Ascending aorta (tissue), 2 donors: ENCODE measurements around the gene LDLR. TPM values are rescaled to one million over a fixed set of nuclear protein-coding genes. Genes with fewer than 3 reads are reported as not detected.
A peak's percentile ranks its signal among the peaks of the same experiment; 100 is the strongest.
"Not testable (repeated sequence)": the region's sequence is repeated elsewhere in the genome, so short reads cannot be mapped to it uniquely, and the experiment has no call there.

Experiments used
- DNase-seq, 2 donors: peaks; one replicate each; pipeline ENCODE4 v3.0.0-alpha.2; 2019; ENCODE audit warnings: low spot score in 2 of 2
- H3K27ac ChIP-seq, 2 donors: fragments of 200-600 bp; sonication (generic); one replicate each; pipeline ENCODE4 v1.5.1; 2016 to 2017; ENCODE audit warnings: mild to moderate bottlenecking in 1 of 2
- H3K27me3 ChIP-seq: fragments of 200-600 bp; sonication (generic); one replicate; pipeline ENCODE4 v1.5.1; 2017
- H3K36me3 ChIP-seq, 2 donors: fragments of 200-600 bp; sonication (generic); one replicate each; pipeline ENCODE4 v1.5.1; 2016
- H3K4me1 ChIP-seq, 2 donors: fragments of 200-600 bp; sonication (generic); one replicate each; pipeline ENCODE4 v1.5.1; 2016 to 2017; ENCODE audit warnings: mild to moderate bottlenecking in 1 of 2
- H3K4me3 ChIP-seq, 2 donors: fragments of 200-600 bp; sonication (generic); one replicate each; pipeline ENCODE4 v1.5.1; 2016 to 2017; ENCODE audit warnings: mild to moderate bottlenecking in 1 of 2
- H3K9me3 ChIP-seq, 2 donors: fragments of 200-600 bp; sonication (generic); one replicate each; pipeline ENCODE4 v1.5.1; 2016
- CTCF ChIP-seq, 3 experiments: fragments of 200-600 bp in 2 of 3; fragments of 450-650 bp in 1 of 3; sonication (generic) in 2 of 3; IDR thresholded peaks; one replicate each; pipeline ENCODE4 v1.5.1; 2016 to 2019; ENCODE audit warnings: antibody characterized with exemption in 3 of 3, mild to moderate bottlenecking in 1 of 3, moderate library complexity in 1 of 3
- intact Hi-C: fragments of 100-400 bp; cut with DNase I; formaldehyde crosslinking; loops from one replicate; pipeline ENCODE4 v1.15.1; 2023
- total RNA-seq: library from RNA; depleted of rRNA; stranded (reverse); fragments of >200 nt; gene quantifications from one replicate; pipeline ENCODE4 v1.1.0, GENCODE V29; 2016

Gene LDLR
- total RNA-seq, 1 donor from 2014 or later = 37.4 TPM

- not testable (repeated sequence) for H3K27me3 ChIP-seq, DNase-seq, H3K36me3 ChIP-seq, H3K9me3 ChIP-seq
- TF ChIP-seq CTCF (IDR thresholded peaks at IDR 0.05) = peak in 1 of 3 experiments; percentile 16
- Histone ChIP-seq H3K4me1 (peaks cover 18 to 46% of the 10 kb centered on the region in 2 donors), H3K27ac (peak overlapping the region; percentile 98 to 99), H3K4me3 (peak overlapping the region; percentile 45 to 82)
- intact Hi-C loops = loop anchor here (2.0 kb wide), 2 partner anchors 49 to 113 kb away; no protein-coding TSS in a partner anchor
Measured at GRCh38 chr19:11090014-11090263, 676 bp downstream of the LDLR start.

GRCh38 chr19:11090264-11090996 lies 1.2 kb downstream of the LDLR start:
- Histone ChIP-seq H3K4me3 (peak overlapping the region; percentile 45 to 82), H3K4me1 (peaks cover 15 to 46% of the 10 kb centered on the region in 2 donors), H3K36me3 (no peaks in the 10 kb centered on the region), H3K27ac (peak overlapping the region; percentile 98 to 99), H3K9me3 (no peaks in the 10 kb centered on the region), H3K27me3 (no peaks in the 10 kb centered on the region)
- peak in 1 of 3 experiments; percentile 16 for TF ChIP-seq CTCF (IDR thresholded peaks at IDR 0.05)
- DNase-seq = peak; percentile 96 to 99
- intact Hi-C loops = loop anchor here (2.0 kb wide), 2 partner anchors 48 to 112 kb away; no protein-coding TSS in a partner anchor

- H3K4me1 ChIP-seq = peaks cover 15 to 49% of the 10 kb centered on the region in 2 donors
- no peak for DNase-seq
- intact Hi-C loops = loop anchor here (2.0 kb wide), 2 partner anchors 48 to 112 kb away; no protein-coding TSS in a partner anchor
- no peaks in the 10 kb centered on the region for H3K36me3 ChIP-seq
- no peaks in the 10 kb centered on the region for H3K27me3 ChIP-seq
- TF ChIP-seq CTCF (IDR thresholded peaks at IDR 0.05) = no peak
- peak overlapping the region; percentile 45 to 82 for H3K4me3 ChIP-seq
- H3K27ac ChIP-seq = peak overlapping the region; percentile 98 to 99
- no peaks in the 10 kb centered on the region for H3K9me3 ChIP-seq
Measured at GRCh38 chr19:11090997-11091702, 1.9 kb downstream of the LDLR start.

- Histone ChIP-seq H3K27ac (peak overlapping the region; percentile 98 to 99), H3K4me3 (peak overlapping the region; percentile 45 to 82), H3K36me3 (no peaks in the 10 kb centered on the region), H3K27me3 (no peaks in the 10 kb centered on the region), H3K9me3 (no peaks in the 10 kb centered on the region), H3K4me1 (peaks cover 15 to 54% of the 10 kb centered on the region in 2 donors)
- intact Hi-C loops = loop anchor here (2.0 kb wide), 2 partner anchors 47 to 111 kb away; no protein-coding TSS in a partner anchor
- peak; percentile 60 to 88 for DNase-seq
- TF ChIP-seq CTCF (IDR thresholded peaks at IDR 0.05) = no peak
Measured at GRCh38 chr19:11091703-11092153, 2.5 kb downstream of the LDLR start.

GRCh38 chr19:11092181-11092538 lies 2.9 kb downstream of the LDLR start:
- no peak for TF ChIP-seq CTCF (IDR thresholded peaks at IDR 0.05)
- peak overlapping the region; percentile 98 to 99 for H3K27ac ChIP-seq
- no peaks in the 10 kb centered on the region for H3K36me3 ChIP-seq
- peaks cover 15 to 58% of the 10 kb centered on the region in 2 donors for H3K4me1 ChIP-seq
- no peak overlapping the region for H3K4me3 ChIP-seq
- DNase-seq = no peak
- intact Hi-C loops = no loop called here
- H3K9me3 ChIP-seq = no peaks in the 10 kb centered on the region
- H3K27me3 ChIP-seq = no peaks in the 10 kb centered on the region
